Activated CD4-positive, alpha-beta memory T cell treated with anti-CD3 and anti-CD28 coated beads, Interleukin-2, amount 10 ng/mL, durations not matched to agents 7 days and 5 days (primary cell): Measurements from ENCODE around the gene RAD51B. TPM values are rescaled to one million over a fixed set of nuclear protein-coding genes. Genes with fewer than 3 reads are reported as not detected.

Experiments
- CTCF ChIA-PET: fragments of 350-600 bp; sonication (Branson Sonifier 250); formaldehyde crosslinking; loops from one replicate; lab custom pipeline; 2021; ENCODE audit warnings: antibody characterized with exemption, inconsistent platforms; lab: Charles Lee
- POLR2A ChIA-PET: fragments of 350-600 bp; sonication (Branson Sonifier 250); formaldehyde crosslinking; loops from one replicate; lab custom pipeline; 2021; ENCODE audit warnings: antibody characterized with exemption; lab: Charles Lee
- DNase-seq: peaks from one replicate; pipeline ENCODE4 v3.0.0-alpha.2; 2020
- H3K27ac Mint-ChIP-seq: one replicate; pipeline ENCODE4 v1.8.0; 2021; ENCODE audit warnings: mild to moderate bottlenecking, mixed read lengths
- H3K27me3 Mint-ChIP-seq: one replicate; pipeline ENCODE4 v1.8.0; 2021; ENCODE audit warnings: mixed read lengths
- H3K36me3 Mint-ChIP-seq: one replicate; pipeline ENCODE4 v1.8.0; 2021; ENCODE audit warnings: low read depth, mixed read lengths
- H3K4me1 Mint-ChIP-seq: one replicate; pipeline ENCODE4 v1.8.0; 2021; ENCODE audit warnings: mixed read lengths
- H3K4me3 Mint-ChIP-seq: one replicate; pipeline ENCODE4 v1.8.0; 2021; ENCODE audit warnings: mild to moderate bottlenecking, mixed read lengths
- H3K9me3 Mint-ChIP-seq: one replicate; pipeline ENCODE4 v1.8.0; 2021; ENCODE audit warnings: mixed read lengths
- total RNA-seq, 2 experiments: library from RNA; stranded (reverse); gene quantifications; one replicate each; pipeline ENCODE4 v1.2.3, GENCODE V29; 2021

Gene RAD51B
- total RNA-seq, 2 experiments from 2014 or later, result 33.1 to 40.8 TPM

GRCh38 chr14:68541178-68541896 is 721.8 kb downstream of the RAD51B start:
- ChIA-PET CTCF (no interaction called here), POLR2A (no interaction called here)
- no peaks in the 10 kb centered on the region for H3K9me3 Mint-ChIP-seq
- no peak overlapping the region for H3K27ac Mint-ChIP-seq
- no peak for DNase-seq
- H3K36me3 Mint-ChIP-seq, result no peaks in the 10 kb centered on the region
- H3K27me3 Mint-ChIP-seq, result no peaks in the 10 kb centered on the region
- no peaks in the 10 kb centered on the region for H3K4me1 Mint-ChIP-seq
- no peak overlapping the region for H3K4me3 Mint-ChIP-seq

DNA sequence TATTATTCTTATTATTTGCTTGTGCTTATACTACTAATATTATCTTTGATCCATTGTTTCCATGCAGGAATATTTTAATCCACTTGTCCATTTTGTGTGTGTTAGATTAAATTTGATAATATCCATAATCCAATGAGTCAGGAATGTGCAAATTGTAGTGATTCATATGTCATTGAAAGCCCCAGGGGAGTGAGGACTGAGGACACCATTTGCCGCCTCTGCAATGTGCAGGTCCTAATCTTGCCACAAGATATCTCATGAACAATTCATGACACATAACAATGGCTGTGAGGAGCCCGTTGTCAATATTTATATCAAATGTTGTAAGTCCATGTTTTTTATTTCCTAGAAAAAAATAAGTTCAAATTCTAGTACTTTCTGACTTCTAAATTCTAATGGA is 722.8 kb downstream of the RAD51B start:
- H3K9me3 Mint-ChIP-seq, result no peaks in the 10 kb centered on the region
- CTCF ChIA-PET, result no interaction called here
- no peaks in the 10 kb centered on the region for H3K36me3 Mint-ChIP-seq
- no peak overlapping the region for H3K27ac Mint-ChIP-seq
- POLR2A ChIA-PET, result no interaction called here
- no peaks in the 10 kb centered on the region for H3K4me1 Mint-ChIP-seq
- H3K4me3 Mint-ChIP-seq, result no peak overlapping the region
- DNase-seq, result no peak
- no peaks in the 10 kb centered on the region for H3K27me3 Mint-ChIP-seq

- Mint-ChIP-seq H3K4me1 (no peaks in the 10 kb centered on the region), H3K36me3 (no peaks in the 10 kb centered on the region), H3K9me3 (no peaks in the 10 kb centered on the region), H3K27me3 (no peaks in the 10 kb centered on the region), H3K4me3 (no peak overlapping the region), H3K27ac (no peak overlapping the region)
- DNase-seq, result no peak
- ChIA-PET POLR2A (no interaction called here), CTCF (no interaction called here)
Measured at GRCh38 chr14:68543516-68543915, 723.9 kb downstream of the RAD51B start.

DNA sequence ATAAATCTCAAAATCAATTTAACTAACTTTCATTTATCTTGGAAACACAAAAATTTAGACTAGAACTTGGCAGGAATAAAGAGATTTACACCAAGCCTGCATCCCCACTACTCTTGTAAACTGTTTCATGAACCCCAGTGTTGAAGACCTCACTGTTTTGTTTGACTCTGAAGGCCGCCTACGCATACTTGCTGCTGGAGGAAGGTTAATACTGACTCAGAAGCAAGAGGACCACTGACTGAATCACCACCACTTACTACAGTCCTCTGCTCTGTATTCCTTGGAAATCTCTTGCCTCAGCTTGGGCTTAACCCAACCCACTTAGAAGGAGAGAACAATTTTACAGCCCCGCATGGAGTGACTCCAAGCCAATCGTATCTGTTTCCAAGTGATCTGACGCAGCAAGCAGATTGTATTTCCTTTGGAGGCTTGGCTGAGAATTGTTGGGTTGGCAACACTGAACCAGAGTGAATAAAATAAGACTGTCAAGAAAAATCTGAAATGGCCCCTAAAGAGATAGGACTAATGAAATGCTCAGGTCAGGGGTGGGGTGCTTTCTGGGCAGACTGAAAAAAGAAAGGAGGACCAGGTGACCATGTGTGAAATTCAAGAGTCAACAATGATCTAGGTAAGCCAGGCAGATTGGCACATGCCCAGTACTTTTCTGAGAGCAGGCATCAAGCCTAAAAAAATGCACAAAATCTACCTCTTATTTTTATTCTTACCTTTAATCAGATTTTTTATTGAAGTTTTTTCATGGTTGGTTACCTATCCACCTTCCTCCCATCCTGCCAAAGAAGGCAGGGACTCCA is 724.7 kb downstream of the RAD51B start:
- Mint-ChIP-seq H3K9me3 (no peaks in the 10 kb centered on the region), H3K4me1 (no peaks in the 10 kb centered on the region), H3K36me3 (no peaks in the 10 kb centered on the region), H3K27me3 (no peaks in the 10 kb centered on the region), H3K27ac (no peak overlapping the region), H3K4me3 (no peak overlapping the region)
- POLR2A ChIA-PET, result no interaction called here
- no peak for DNase-seq
- CTCF ChIA-PET, result no interaction called here

DNA sequence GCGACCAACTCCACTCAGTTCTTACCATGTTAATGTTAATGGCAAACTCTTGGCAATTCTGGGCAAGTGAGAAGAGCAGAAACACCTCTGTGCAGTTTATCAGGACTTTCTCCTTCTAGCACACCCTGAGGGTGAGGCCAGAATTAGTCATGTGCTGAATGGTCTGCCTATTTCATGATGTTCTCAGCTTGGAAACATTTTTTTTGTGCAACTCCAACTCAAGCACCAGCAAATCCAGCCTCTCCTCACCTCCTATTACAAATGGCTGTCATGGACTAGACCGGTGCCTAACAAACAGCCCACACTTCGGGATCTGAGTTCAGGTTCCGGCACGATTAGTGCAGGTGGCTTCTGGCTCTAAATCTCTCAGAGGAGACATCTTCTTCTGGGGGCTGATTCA is 727.3 kb downstream of the RAD51B start:
- Mint-ChIP-seq H3K27ac (no peak overlapping the region), H3K4me1 (no peaks in the 10 kb centered on the region), H3K27me3 (no peaks in the 10 kb centered on the region), H3K9me3 (no peaks in the 10 kb centered on the region), H3K4me3 (no peak overlapping the region), H3K36me3 (no peaks in the 10 kb centered on the region)
- ChIA-PET CTCF (no interaction called here), POLR2A (no interaction called here)
- no peak for DNase-seq

DNA sequence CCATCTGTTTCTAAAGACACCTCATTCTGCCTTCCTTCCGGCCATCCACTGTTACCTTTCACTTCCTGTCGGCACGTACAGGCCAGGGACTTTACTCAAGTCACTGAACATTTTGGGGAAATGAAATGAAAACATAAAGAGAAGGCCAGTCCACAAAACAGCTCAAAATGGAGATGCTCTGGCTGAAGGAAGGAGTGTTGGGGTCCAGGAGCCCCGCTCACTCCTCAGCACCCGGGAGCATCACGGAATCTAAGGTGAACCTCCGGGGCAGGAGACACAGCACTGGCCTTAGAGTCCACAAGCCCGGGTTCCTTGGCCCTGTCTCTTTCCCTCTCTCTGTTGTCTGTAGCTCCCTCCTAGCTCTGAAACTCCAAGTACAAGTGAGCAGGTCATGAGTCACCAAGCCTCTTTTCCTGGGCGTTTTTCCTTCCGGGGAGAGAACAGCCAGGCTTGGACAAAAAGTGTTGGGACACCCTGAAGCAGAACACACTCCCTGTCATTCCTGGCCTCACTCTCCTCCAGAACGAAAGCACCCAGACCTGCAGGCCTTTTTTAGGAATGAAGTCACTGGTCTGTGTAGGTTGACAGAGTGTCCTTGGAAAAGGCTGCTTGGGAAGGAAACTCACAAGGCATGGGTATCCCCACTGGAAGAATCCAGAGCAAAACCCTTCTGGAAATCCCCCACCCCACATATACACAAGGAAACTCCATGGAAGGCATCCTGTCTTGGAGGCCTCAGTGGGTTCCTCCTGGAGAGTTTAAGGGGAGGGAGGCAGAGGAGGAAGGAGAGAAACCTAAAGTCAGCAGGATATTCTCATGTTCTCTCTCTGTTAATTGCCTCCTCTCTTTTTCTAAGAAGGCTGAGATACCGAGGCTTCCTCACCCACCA is 728.0 kb downstream of the RAD51B start:
- ChIA-PET CTCF (no interaction called here), POLR2A (no interaction called here)
- Mint-ChIP-seq H3K27ac (no peak overlapping the region), H3K27me3 (no peaks in the 10 kb centered on the region), H3K36me3 (no peaks in the 10 kb centered on the region), H3K4me1 (no peaks in the 10 kb centered on the region), H3K9me3 (no peaks in the 10 kb centered on the region), H3K4me3 (no peak overlapping the region)
- DNase-seq, result no peak

DNA sequence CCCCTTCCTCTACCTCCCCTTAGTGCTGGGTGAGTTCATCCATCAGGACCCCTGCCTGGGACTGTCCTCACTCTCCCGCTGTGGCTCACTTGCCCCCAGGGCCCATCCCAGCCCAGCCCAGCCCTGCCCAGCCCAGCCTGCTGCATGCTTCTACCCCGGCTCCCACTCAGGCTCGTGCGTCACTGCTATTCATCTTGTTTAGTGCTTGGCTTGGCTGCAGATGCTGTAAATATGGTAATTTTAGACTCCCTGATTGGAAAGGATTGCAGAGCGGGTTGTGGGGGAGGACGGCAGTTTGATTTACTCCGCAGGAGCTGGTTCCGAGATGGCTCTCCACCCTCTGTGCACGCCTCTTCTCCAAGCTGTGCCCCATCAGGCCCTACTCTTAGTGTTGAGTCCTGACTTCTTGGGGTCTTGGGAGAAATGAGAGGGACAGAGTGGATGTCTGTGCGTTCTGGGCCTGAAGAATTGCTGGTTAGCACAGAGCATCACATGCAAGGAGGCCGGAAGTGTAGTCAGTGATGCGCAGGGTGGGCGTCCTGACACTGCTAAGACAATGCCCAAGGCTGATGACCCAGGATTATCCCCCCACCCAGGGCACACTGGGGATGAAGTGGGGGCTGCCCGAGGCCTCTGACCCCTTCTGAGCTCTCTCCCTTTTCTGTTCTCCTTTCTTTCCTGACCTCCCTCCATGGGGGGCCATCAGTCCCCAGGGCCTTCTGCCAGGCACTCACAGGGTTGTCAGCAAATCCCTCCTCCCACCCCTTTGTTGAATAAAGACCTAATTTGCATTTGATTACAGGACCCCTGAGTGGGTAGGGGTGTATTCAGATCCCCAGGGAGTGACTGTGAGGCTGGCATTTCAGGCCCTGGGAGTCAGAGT is 728.9 kb downstream of the RAD51B start:
- Mint-ChIP-seq H3K27me3 (no peaks in the 10 kb centered on the region), H3K36me3 (no peaks in the 10 kb centered on the region), H3K4me3 (no peak overlapping the region), H3K27ac (no peak overlapping the region), H3K4me1 (no peaks in the 10 kb centered on the region), H3K9me3 (no peaks in the 10 kb centered on the region)
- DNase-seq, result no peak
- ChIA-PET POLR2A (no interaction called here), CTCF (no interaction called here)

GRCh38 chr14:68550338-68550715 is 730.7 kb downstream of the RAD51B start:
- no peak overlapping the region for H3K4me3 Mint-ChIP-seq
- no peak overlapping the region for H3K27ac Mint-ChIP-seq
- CTCF ChIA-PET, result no interaction called here
- H3K9me3 Mint-ChIP-seq, result no peaks in the 10 kb centered on the region
- POLR2A ChIA-PET, result no interaction called here
- no peaks in the 10 kb centered on the region for H3K36me3 Mint-ChIP-seq
- no peaks in the 10 kb centered on the region for H3K27me3 Mint-ChIP-seq
- no peaks in the 10 kb centered on the region for H3K4me1 Mint-ChIP-seq
- DNase-seq, result no peak

- Mint-ChIP-seq H3K36me3 (no peaks in the 10 kb centered on the region), H3K4me1 (no peaks in the 10 kb centered on the region), H3K9me3 (no peaks in the 10 kb centered on the region), H3K27me3 (no peaks in the 10 kb centered on the region), H3K27ac (no peak overlapping the region), H3K4me3 (no peak overlapping the region)
- POLR2A ChIA-PET, result no interaction called here
- CTCF ChIA-PET, result no interaction called here
- no peak for DNase-seq
Measured at GRCh38 chr14:68551045-68551683, 731.6 kb downstream of the RAD51B start.

GRCh38 chr14:68552075-68552474 is 732.5 kb downstream of the RAD51B start:
- no peak overlapping the region for H3K4me3 Mint-ChIP-seq
- H3K4me1 Mint-ChIP-seq, result no peaks in the 10 kb centered on the region
- CTCF ChIA-PET, result no interaction called here
- POLR2A ChIA-PET, result no interaction called here
- H3K27ac Mint-ChIP-seq, result no peak overlapping the region
- H3K27me3 Mint-ChIP-seq, result no peaks in the 10 kb centered on the region
- no peaks in the 10 kb centered on the region for H3K9me3 Mint-ChIP-seq
- no peak for DNase-seq
- H3K36me3 Mint-ChIP-seq, result no peaks in the 10 kb centered on the region

- no peak for DNase-seq
- Mint-ChIP-seq H3K27ac (no peak overlapping the region), H3K9me3 (no peaks in the 10 kb centered on the region), H3K4me1 (no peaks in the 10 kb centered on the region), H3K36me3 (no peaks in the 10 kb centered on the region), H3K4me3 (no peak overlapping the region), H3K27me3 (no peaks in the 10 kb centered on the region)
- ChIA-PET CTCF (no interaction called here), POLR2A (interaction anchor here (1.2 kb wide), 1 partner anchor 18 kb away, joined by 3 read pairs; no protein-coding TSS in a partner anchor)
Measured at GRCh38 chr14:68552602-68553001, 733.0 kb downstream of the RAD51B start.

GRCh38 chr14:68553311-68553710 is 733.7 kb downstream of the RAD51B start:
- Mint-ChIP-seq H3K9me3 (no peaks in the 10 kb centered on the region), H3K36me3 (no peaks in the 10 kb centered on the region), H3K4me3 (no peak overlapping the region), H3K27me3 (no peaks in the 10 kb centered on the region), H3K4me1 (no peaks in the 10 kb centered on the region), H3K27ac (no peak overlapping the region)
- POLR2A ChIA-PET, result interaction anchor here (1.2 kb wide), 1 partner anchor 19 kb away, joined by 3 read pairs; no protein-coding TSS in a partner anchor
- CTCF ChIA-PET, result no interaction called here
- DNase-seq, result no peak
